MM.1S (cell line): ENCODE data around the gene FNDC1.

Source experiments
- DNase-seq: peaks from one replicate; pipeline ENCODE4 v3.0.0-alpha.2; 2015
- H2AFZ ChIP-seq: fragments of 300-600 bp; sonication (generic); 2 replicates; pipeline ENCODE4 v1.6.0; 2016; ENCODE audit warnings: antibody characterized with exemption, low read length
- H3F3A ChIP-seq: fragments of 300-600 bp; sonication (generic); 2 replicates; pipeline ENCODE4 v1.6.1; 2016; ENCODE audit warnings: mild to moderate bottlenecking, antibody characterized with exemption, low read length, moderate library complexity, mixed read lengths; ENCODE audit not compliant: insufficient read depth
- H3K27ac ChIP-seq: fragments of 300-600 bp; sonication (generic); 2 replicates; pipeline ENCODE4 v1.5.1; 2016; ENCODE audit warnings: mild to moderate bottlenecking, low read length
- H3K27me3 ChIP-seq: fragments of 300-600 bp; sonication (generic); replicated peaks from 2 replicates; pipeline ENCODE4 v1.6.0; 2016; ENCODE audit warnings: low read length; ENCODE audit not compliant: insufficient read depth
- H3K36me3 ChIP-seq: fragments of 300-600 bp; sonication (generic); replicated peaks from 2 replicates; pipeline ENCODE4 v1.6.1; 2016; ENCODE audit warnings: mild to moderate bottlenecking, low read length, mixed read lengths; ENCODE audit not compliant: insufficient read depth
- H3K4me1 ChIP-seq: fragments of 300-600 bp; sonication (generic); 2 replicates; pipeline ENCODE4 v1.6.1; 2016; ENCODE audit warnings: low read length, mixed read lengths
- H3K4me2 ChIP-seq: fragments of 300-600 bp; sonication (generic); 2 replicates; pipeline ENCODE4 v1.6.0; 2016; ENCODE audit warnings: low read depth, low read length
- H3K4me3 ChIP-seq: fragments of 300-600 bp; sonication (generic); 2 replicates; pipeline ENCODE4 v1.5.1; 2016; ENCODE audit warnings: low read length, mixed read lengths
- H3K79me2 ChIP-seq: fragments of 300-600 bp; sonication (generic); 2 replicates; pipeline ENCODE4 v1.6.1; 2016; ENCODE audit warnings: mixed run types, low read length, mixed read lengths
- H3K9ac ChIP-seq: fragments of 300-600 bp; sonication (generic); 2 replicates; pipeline ENCODE4 v1.6.1; 2016; ENCODE audit warnings: low read length, mixed read lengths
- H3K9me2 ChIP-seq: fragments of 300-600 bp; sonication (generic); replicated peaks from 2 replicates; pipeline ENCODE4 v1.6.1; 2016; ENCODE audit warnings: mild to moderate bottlenecking, low read length, mixed read lengths; ENCODE audit not compliant: insufficient read depth
- H3K9me3 ChIP-seq: fragments of 300-600 bp; sonication (generic); replicated peaks from 2 replicates; pipeline ENCODE4 v1.6.1; 2016; ENCODE audit warnings: mild to moderate bottlenecking, low read length, mixed read lengths; ENCODE audit not compliant: insufficient read depth
- H4K20me1 ChIP-seq: fragments of 300-600 bp; sonication (generic); 2 replicates; pipeline ENCODE4 v1.6.1; 2016; ENCODE audit warnings: mild to moderate bottlenecking, low read length, moderate library complexity, mixed read lengths; ENCODE audit not compliant: insufficient read depth
- EZH2 ChIP-seq: fragments of 300-600 bp; sonication (generic); optimal IDR thresholded peaks from 2 replicates; pipeline ENCODE3; 2017; ENCODE audit warnings: low read depth, mild to moderate bottlenecking, antibody characterized with exemption, low read length, mixed read lengths
- EZH2phosphoT487 ChIP-seq: fragments of 300-600 bp; sonication (generic); IDR thresholded peaks from 2 replicates; pipeline ENCODE4 v1.6.1; 2018; ENCODE audit warnings: antibody characterized with exemption, low read length
- TF ChIP-seq, protein P1 (sequence below): fragments of 300-600 bp; sonication (generic); IDR thresholded peaks from 2 replicates; pipeline ENCODE4 v1.5.1; 2016; ENCODE audit warnings: antibody characterized with exemption, low read length, mixed read lengths

FNDC1 gene

DNA sequence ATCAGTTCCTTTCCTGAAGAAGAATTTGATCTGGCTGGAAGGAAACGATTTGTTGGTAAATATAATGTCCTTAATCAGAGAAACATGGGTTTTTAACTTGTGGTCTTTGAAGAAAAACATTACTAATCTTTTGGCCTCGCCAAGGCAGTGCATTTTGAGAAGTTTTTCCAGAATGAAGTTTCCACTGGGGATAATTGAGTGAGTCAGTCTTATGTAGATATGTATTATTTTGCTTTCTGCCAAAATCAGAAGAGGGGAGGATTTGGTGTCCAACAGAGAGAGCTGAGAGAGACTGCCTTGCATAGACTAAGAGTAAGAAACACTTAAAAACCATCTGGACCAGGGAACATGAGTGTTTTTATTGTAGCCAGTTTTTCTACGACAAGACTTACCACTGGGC lies 79.9 kb downstream of the FNDC1 start:
- H3K4me1 ChIP-seq = no peaks in the 10 kb centered on the region
- no peak overlapping the region for H2AFZ ChIP-seq
- no peak overlapping the region for H3K9ac ChIP-seq
- no peaks in the 10 kb centered on the region for H3K79me2 ChIP-seq
- TF ChIP-seq, protein P1, sequence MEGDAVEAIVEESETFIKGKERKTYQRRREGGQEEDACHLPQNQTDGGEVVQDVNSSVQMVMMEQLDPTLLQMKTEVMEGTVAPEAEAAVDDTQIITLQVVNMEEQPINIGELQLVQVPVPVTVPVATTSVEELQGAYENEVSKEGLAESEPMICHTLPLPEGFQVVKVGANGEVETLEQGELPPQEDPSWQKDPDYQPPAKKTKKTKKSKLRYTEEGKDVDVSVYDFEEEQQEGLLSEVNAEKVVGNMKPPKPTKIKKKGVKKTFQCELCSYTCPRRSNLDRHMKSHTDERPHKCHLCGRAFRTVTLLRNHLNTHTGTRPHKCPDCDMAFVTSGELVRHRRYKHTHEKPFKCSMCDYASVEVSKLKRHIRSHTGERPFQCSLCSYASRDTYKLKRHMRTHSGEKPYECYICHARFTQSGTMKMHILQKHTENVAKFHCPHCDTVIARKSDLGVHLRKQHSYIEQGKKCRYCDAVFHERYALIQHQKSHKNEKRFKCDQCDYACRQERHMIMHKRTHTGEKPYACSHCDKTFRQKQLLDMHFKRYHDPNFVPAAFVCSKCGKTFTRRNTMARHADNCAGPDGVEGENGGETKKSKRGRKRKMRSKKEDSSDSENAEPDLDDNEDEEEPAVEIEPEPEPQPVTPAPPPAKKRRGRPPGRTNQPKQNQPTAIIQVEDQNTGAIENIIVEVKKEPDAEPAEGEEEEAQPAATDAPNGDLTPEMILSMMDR = no peak
- TF ChIP-seq EZH2 (no peak), EZH2phosphoT487 (no peak)
- no peak overlapping the region for H3K27ac ChIP-seq
- no peaks in the 10 kb centered on the region for H3K36me3 ChIP-seq
- H3K4me3 ChIP-seq = no peak overlapping the region
- H3K9me2 ChIP-seq = no peaks in the 10 kb centered on the region
- no peaks in the 10 kb centered on the region for H3F3A ChIP-seq
- no peaks in the 10 kb centered on the region for H3K9me3 ChIP-seq
- H3K4me2 ChIP-seq = no peak overlapping the region
- H3K27me3 ChIP-seq = no peaks in the 10 kb centered on the region
- no peaks in the 10 kb centered on the region for H4K20me1 ChIP-seq
- no peak for DNase-seq

DNA sequence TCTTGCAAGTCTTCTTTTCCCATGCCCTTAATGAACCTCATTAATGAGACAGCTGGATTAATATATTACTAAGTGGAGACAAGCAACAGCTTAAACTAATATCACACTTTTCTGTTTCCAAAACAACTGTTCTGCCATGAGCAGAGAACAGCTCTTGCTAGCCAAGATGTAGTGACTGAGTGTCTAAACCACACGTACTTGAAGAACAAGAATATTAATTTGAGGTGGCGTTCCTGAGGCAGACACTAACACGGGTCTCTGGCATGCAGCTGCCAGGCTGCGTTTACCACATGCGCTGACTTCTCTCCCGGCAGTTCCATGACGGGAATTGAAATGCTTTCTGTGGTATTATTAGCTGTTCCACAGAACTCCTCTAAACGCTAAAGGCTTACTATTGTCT lies 80.6 kb downstream of the FNDC1 start:
- Histone ChIP-seq H3K79me2 (no peaks in the 10 kb centered on the region), H2AFZ (no peak overlapping the region), H4K20me1 (no peaks in the 10 kb centered on the region), H3K4me2 (no peak overlapping the region), H3K4me3 (no peak overlapping the region), H3F3A (no peaks in the 10 kb centered on the region), H3K9me2 (no peaks in the 10 kb centered on the region), H3K27ac (no peak overlapping the region), H3K4me1 (no peaks in the 10 kb centered on the region), H3K36me3 (no peaks in the 10 kb centered on the region), H3K9ac (no peak overlapping the region), H3K27me3 (no peaks in the 10 kb centered on the region), H3K9me3 (no peaks in the 10 kb centered on the region)
- TF ChIP-seq EZH2phosphoT487 (no peak), EZH2 (no peak)
- TF ChIP-seq, protein P1 = no peak
- no peak for DNase-seq

DNA sequence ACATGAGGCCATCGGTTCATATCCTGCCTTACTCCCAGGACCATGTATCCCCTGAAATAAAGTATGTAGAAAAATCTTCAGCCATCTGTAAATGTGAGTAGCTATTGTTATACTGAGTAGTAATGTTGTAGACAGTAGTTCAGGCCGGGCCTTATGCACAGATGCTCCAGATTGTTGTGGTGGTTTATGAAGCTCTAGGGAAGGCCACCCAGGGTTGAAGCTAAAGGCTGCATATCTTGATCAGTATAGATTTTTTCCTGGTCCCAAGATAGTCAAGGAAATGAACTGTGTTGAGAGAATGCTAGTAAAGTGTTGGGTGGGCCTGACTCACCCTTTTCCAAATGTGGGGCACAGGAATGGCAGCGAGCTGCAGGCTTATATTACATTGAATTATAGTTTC lies 81.4 kb downstream of the FNDC1 start:
- Histone ChIP-seq H2AFZ (no peak overlapping the region), H3K9me3 (no peaks in the 10 kb centered on the region), H3K79me2 (no peaks in the 10 kb centered on the region), H3K27me3 (no peaks in the 10 kb centered on the region), H3F3A (no peaks in the 10 kb centered on the region), H3K9ac (no peak overlapping the region), H3K4me1 (no peaks in the 10 kb centered on the region), H3K4me2 (no peak overlapping the region), H3K9me2 (no peaks in the 10 kb centered on the region), H4K20me1 (no peaks in the 10 kb centered on the region), H3K36me3 (no peaks in the 10 kb centered on the region), H3K4me3 (no peak overlapping the region), H3K27ac (no peak overlapping the region)
- TF ChIP-seq, protein P1 = no peak
- TF ChIP-seq EZH2 (no peak), EZH2phosphoT487 (no peak)
- DNase-seq = no peak
